OCI-LY3 (cell line): Measurements from ENCODE around the gene RNPEPL1.

Experiments used
- H2AFZ ChIP-seq: fragments of 200-600, 300-600 bp; shearing (Covaris generic); 2 replicates; pipeline ENCODE4 v1.6.0; 2014; ENCODE audit warnings: antibody characterized with exemption, low read depth, low read length
- H3K27ac ChIP-seq: fragments of 200-600, 300-600 bp; sonication (generic); 2 replicates; pipeline ENCODE4 v1.5.1; 2014; ENCODE audit warnings: mild to moderate bottlenecking, low read length, moderate library complexity, mixed read lengths
- H3K27me3 ChIP-seq: fragments of 200-600, 300-600 bp; sonication (generic); 2 replicates; pipeline ENCODE4 v1.6.1; 2014; ENCODE audit warnings: low read depth, low read length, mixed read lengths
- H3K36me3 ChIP-seq: fragments of 200-600, 300-600 bp; sonication (generic); replicated peaks from 2 replicates; pipeline ENCODE3; 2014; ENCODE audit warnings: low read depth, low read length, mixed read lengths
- H3K4me1 ChIP-seq: fragments of 300-600, 200-600 bp; sonication (generic); 2 replicates; pipeline ENCODE4 v1.6.1; 2014; ENCODE audit warnings: low read length, mixed read lengths
- H3K4me2 ChIP-seq: fragments of 200-600, 300-600 bp; sonication (generic); 2 replicates; pipeline ENCODE4 v1.6.1; 2014; ENCODE audit warnings: low read length, mixed read lengths
- H3K4me3 ChIP-seq: fragments of 300-600, 200-600 bp; sonication (generic); 2 replicates; pipeline ENCODE4 v1.5.1; 2014; ENCODE audit warnings: antibody characterized with exemption, mild to moderate bottlenecking, low read length, moderate library complexity
- H3K79me2 ChIP-seq: fragments of 300-600, 200-600 bp; shearing (Covaris generic); 2 replicates; pipeline ENCODE4 v1.6.1; 2014; ENCODE audit warnings: mild to moderate bottlenecking, low read length, mixed read lengths
- H3K9ac ChIP-seq: fragments of 300-600, 200-600 bp; shearing (Covaris generic); 2 replicates; pipeline ENCODE4 v1.6.0; 2014; ENCODE audit warnings: mild to moderate bottlenecking, low read length, moderate library complexity
- H3K9me3 ChIP-seq: fragments of 200-600, 300-600 bp; shearing (Covaris generic); 2 replicates; pipeline ENCODE4 v1.6.1; 2014; ENCODE audit warnings: low read length, mixed read lengths; ENCODE audit not compliant: insufficient read depth
- H4K20me1 ChIP-seq: fragments of 200-600, 300-600 bp; sonication (generic); 2 replicates; pipeline ENCODE4 v1.6.1; 2016; ENCODE audit warnings: low read length, mixed read lengths; ENCODE audit not compliant: insufficient read depth
- CTCF ChIP-seq: fragments of 200-600, 300-600 bp; sonication (generic); IDR thresholded peaks from 2 replicates; pipeline ENCODE4 v1.5.1; 2014; ENCODE audit warnings: antibody characterized with exemption, low read length, low read depth
- EZH2phosphoT487 ChIP-seq: fragments of 200-600 bp; shearing (Covaris generic); IDR thresholded peaks from 2 replicates; pipeline ENCODE4 v1.6.1; 2018; ENCODE audit warnings: antibody characterized with exemption, mixed run types, low read depth

RNPEPL1 gene

DNA sequence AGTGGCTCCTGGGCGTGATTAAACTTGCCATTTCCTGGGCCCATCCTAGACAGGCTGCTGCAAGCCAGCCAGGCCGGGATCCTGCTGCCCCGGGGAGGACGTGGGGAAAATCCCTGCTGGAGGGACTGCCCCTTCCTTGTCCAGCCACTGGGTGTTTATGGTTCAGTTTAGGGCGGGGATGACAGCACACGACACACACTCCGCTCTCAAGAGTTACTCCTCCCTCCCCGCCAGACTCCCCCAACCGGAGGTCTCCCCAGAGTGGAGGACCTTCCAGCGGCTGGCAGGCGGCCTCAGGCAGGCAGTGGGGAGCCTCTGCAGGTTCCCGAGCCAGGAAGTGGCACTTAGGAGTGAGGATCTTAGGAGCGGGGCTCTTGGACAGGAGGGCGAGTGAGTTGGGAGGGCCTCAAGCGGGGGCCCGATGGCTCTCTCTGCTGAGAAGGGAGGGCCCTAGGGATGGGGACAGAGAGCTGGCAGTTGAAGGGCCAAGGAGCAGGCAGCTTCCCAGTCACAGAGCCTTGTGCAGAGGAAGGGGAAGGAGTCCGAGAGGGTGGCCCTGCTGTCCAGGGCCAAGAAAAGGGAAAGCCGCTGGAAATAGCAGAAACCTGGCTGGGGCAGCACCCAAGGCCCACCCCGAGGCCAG lies 51.3 kb downstream of the RNPEPL1 start:
- Histone ChIP-seq H4K20me1 (no peaks in the 10 kb centered on the region), H3K9ac (peak overlapping the region; percentile 79), H2AFZ (no peak overlapping the region), H3K4me2 (peak overlapping the region; percentile 90), H3K4me3 (peak overlapping the region; percentile 81), H3K79me2 (no peaks in the 10 kb centered on the region), H3K4me1 (peaks cover 37% of the 10 kb centered on the region), H3K27me3 (no peaks in the 10 kb centered on the region), H3K9me3 (no peaks in the 10 kb centered on the region), H3K27ac (peak overlapping the region; percentile 58), H3K36me3 (no peaks in the 10 kb centered on the region)
- TF ChIP-seq CTCF (no peak), EZH2phosphoT487 (no peak)

DNA sequence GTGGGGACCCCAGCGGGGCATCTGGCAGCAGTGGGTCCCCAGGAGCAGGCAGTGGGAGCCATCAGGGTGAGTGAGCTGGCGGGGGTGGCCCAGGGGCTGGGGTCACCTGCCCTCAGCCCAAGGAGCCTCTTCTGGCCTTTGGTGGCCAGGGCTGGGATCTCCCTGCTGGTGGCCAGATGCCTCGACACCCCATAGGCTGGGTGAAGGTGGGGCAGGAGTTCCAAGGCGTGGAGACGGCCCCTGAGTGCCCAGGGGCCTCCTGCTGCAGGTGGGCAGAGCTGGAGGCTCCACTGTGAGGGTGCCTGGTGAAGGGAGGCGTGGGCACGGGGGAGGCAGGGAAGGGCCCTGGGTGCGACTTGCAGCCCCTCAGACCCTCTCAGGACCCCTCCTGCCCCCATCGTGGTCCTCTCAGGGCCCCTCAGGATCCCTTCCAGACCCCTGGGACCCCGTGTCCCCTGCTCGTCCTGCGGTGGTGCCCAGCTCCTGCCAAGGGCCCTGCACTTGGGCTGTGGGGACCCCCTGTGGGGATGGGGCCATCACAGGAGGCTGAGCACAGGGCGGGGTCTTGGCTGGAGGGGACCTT lies 52.0 kb downstream of the RNPEPL1 start:
- H3K27me3 ChIP-seq, result no peaks in the 10 kb centered on the region
- peak overlapping the region; percentile 90 for H3K4me2 ChIP-seq
- peak overlapping the region; percentile 79 for H3K9ac ChIP-seq

DNA sequence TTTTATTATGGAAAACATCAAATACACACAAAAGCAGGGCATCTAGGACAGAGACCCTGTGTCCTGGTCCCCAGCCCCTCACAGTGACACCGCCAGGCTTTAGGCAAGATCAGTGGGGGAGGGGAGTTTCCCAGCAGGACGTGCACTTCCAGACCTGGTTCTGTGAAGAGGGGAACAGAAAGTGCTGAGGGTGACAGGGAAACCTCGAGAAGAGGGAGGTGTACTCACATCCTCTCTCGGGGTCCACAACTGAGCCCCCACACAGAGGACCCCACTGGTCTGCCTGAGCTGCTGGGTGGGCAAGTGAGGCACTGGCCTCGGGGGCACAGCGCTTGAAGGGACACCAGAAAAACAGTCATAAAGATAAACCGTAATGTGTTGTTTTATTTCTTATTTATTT lies 52.6 kb downstream of the RNPEPL1 start:
- TF ChIP-seq EZH2phosphoT487 (no peak), CTCF (no peak)
- peak overlapping the region; percentile 81 for H3K4me3 ChIP-seq
- H3K9ac ChIP-seq, result peak overlapping the region; percentile 79; the same call in 1 of the 2 replicates
- no peaks in the 10 kb centered on the region for H3K27me3 ChIP-seq
- no peaks in the 10 kb centered on the region for H3K9me3 ChIP-seq
- H3K79me2 ChIP-seq, result no peaks in the 10 kb centered on the region
- peaks cover 45% of the 10 kb centered on the region for H3K4me1 ChIP-seq
- H2AFZ ChIP-seq, result no peak overlapping the region
- no peaks in the 10 kb centered on the region for H4K20me1 ChIP-seq
- no peaks in the 10 kb centered on the region for H3K36me3 ChIP-seq
- peak overlapping the region; percentile 90 for H3K4me2 ChIP-seq
- no peak overlapping the region for H3K27ac ChIP-seq

More for the DNA sequence above, 52.0 kb downstream of the RNPEPL1 start:
- Histone ChIP-seq H3K4me3 (peak overlapping the region; percentile 81), H2AFZ (no peak overlapping the region), H4K20me1 (no peaks in the 10 kb centered on the region), H3K9me3 (no peaks in the 10 kb centered on the region), H3K4me1 (peaks cover 41% of the 10 kb centered on the region), H3K79me2 (no peaks in the 10 kb centered on the region), H3K27ac (peak overlapping the region; percentile 58), H3K36me3 (no peaks in the 10 kb centered on the region)
- no peak for TF ChIP-seq CTCF
- TF ChIP-seq EZH2phosphoT487, result no peak

- no peaks in the 10 kb centered on the region for H4K20me1 ChIP-seq
- H2AFZ ChIP-seq, result no peak overlapping the region
- no peaks in the 10 kb centered on the region for H3K79me2 ChIP-seq
- H3K4me3 ChIP-seq, result no peak overlapping the region
- no peaks in the 10 kb centered on the region for H3K36me3 ChIP-seq
- TF ChIP-seq CTCF (no peak), EZH2phosphoT487 (no peak)
- no peaks in the 10 kb centered on the region for H3K27me3 ChIP-seq
- no peak overlapping the region for H3K27ac ChIP-seq
- H3K9ac ChIP-seq, result no peak overlapping the region
- H3K9me3 ChIP-seq, result no peaks in the 10 kb centered on the region
- H3K4me2 ChIP-seq, result no peak overlapping the region
- peaks cover 51% of the 10 kb centered on the region for H3K4me1 ChIP-seq
Observed at GRCh38 chr2:240622060-240622411, 53.8 kb downstream of the RNPEPL1 start.
